ENCODE data around the gene EBF4.

DNA sequence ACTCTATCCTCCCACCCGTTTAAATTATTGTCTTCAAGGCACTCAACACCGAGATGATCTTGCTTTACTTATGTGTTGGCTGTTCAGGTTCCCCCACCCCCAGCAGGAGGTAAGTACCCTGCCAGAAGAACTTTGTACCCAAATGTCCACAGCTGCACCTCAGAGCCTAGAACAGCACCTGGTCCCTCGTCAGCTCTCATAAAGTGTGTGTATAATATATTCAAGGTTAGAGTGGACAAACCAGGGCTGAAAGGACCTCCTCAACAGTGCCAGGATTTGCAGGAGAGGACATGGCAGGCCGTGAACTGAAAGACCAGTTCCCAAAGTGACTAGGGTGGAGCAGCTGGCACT, 113.7 kb downstream of the EBF4 start:
- TF ChIP-seq, protein P1, sequence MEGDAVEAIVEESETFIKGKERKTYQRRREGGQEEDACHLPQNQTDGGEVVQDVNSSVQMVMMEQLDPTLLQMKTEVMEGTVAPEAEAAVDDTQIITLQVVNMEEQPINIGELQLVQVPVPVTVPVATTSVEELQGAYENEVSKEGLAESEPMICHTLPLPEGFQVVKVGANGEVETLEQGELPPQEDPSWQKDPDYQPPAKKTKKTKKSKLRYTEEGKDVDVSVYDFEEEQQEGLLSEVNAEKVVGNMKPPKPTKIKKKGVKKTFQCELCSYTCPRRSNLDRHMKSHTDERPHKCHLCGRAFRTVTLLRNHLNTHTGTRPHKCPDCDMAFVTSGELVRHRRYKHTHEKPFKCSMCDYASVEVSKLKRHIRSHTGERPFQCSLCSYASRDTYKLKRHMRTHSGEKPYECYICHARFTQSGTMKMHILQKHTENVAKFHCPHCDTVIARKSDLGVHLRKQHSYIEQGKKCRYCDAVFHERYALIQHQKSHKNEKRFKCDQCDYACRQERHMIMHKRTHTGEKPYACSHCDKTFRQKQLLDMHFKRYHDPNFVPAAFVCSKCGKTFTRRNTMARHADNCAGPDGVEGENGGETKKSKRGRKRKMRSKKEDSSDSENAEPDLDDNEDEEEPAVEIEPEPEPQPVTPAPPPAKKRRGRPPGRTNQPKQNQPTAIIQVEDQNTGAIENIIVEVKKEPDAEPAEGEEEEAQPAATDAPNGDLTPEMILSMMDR (IDR thresholded peaks at IDR 0.05): no peak
- no peak for TF ChIP-seq POLR2AphosphoS5 (IDR thresholded peaks at IDR 0.05)
